GM12872 (cell line): ENCODE results near the gene BFSP1.

ENCODE experiments used
- CTCF ChIP-seq: IDR thresholded peaks from 3 replicates; pipeline ENCODE4 v1.5.1; 2011; ENCODE audit warnings: low read depth, mild to moderate bottlenecking, low read length, moderate library complexity; ENCODE audit not compliant: insufficient read depth

The BFSP1 gene

GRCh38 chr20:17555106-17555505 lies 23.9 kb upstream of the BFSP1 start:
- TF ChIP-seq CTCF: no peak

GRCh38 chr20:17549131-17549530 lies 18.0 kb upstream of the BFSP1 start:
- TF ChIP-seq CTCF: no peak

GRCh38 chr20:17545127-17545526 lies 13.9 kb upstream of the BFSP1 start:
- no peak for TF ChIP-seq CTCF

- no peak for TF ChIP-seq CTCF
Observed at GRCh38 chr20:17543531-17544131, 12.5 kb upstream of the BFSP1 start.

GRCh38 chr20:17542993-17543412 lies 11.8 kb upstream of the BFSP1 start:
- no peak for TF ChIP-seq CTCF

- no peak for TF ChIP-seq CTCF
Observed at GRCh38 chr20:17542481-17542880, 11.3 kb upstream of the BFSP1 start.

GRCh38 chr20:17541996-17542395 lies 10.8 kb upstream of the BFSP1 start:
- TF ChIP-seq CTCF: no peak
